SIG-M5 treated with dmso at 0.1 percent for 504 hours (cell line): ENCODE measurements around the gene PRDM16.

Experiments used
- DNase-seq: peaks from one replicate; lab custom pipeline; 2025; ENCODE audit not compliant: unreplicated experiment; lab: John Stamatoyannopoulos, UW

Gene PRDM16

GRCh38 chr1:3347257-3348020 is 278.4 kb downstream of the PRDM16 start:
- DNase-seq: no peak

- no peak for DNase-seq
These were observed 279.3 kb downstream of the PRDM16 start for GRCh38 chr1:3348196-3348865.

GRCh38 chr1:3349161-3349967 is 280.4 kb downstream of the PRDM16 start:
- no peak for DNase-seq

GRCh38 chr1:3349968-3350299 is 280.9 kb downstream of the PRDM16 start:
- no peak for DNase-seq

GRCh38 chr1:3350506-3351261 is 281.7 kb downstream of the PRDM16 start:
- DNase-seq: no peak

GRCh38 chr1:3351449-3352298 is 282.7 kb downstream of the PRDM16 start:
- no peak for DNase-seq

DNA sequence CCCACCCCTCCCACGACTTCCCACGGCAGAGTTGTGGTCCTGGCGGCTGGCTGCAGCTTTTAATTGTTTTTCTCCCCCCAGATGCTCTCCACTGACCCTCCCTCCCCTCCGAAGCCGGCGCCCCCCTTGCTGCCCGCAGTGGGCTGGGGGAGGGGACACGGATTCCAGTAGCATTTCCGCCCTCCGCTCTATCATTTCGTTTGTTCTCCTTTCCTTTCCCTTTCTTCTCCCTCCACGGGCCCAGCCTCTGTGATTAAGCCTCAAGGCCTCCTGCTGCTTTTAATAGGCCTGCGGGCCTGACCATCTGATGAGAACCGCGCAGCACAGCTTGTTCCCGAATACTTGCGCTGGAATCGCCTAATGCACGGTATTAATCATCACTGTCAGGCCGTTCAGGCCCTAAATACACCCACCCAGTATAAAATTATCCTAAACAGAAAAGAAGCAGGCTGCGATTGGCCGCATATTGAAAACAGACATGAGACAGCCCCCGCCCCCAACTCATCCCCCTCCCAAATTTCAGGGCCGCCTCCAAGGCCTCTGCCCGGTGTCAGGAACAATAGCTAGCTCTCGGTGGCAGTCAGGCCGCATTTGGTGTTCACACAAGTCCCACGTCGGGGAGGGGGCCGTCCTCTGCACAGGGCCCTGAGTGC is 283.4 kb downstream of the PRDM16 start:
- DNase-seq: no peak

DNA sequence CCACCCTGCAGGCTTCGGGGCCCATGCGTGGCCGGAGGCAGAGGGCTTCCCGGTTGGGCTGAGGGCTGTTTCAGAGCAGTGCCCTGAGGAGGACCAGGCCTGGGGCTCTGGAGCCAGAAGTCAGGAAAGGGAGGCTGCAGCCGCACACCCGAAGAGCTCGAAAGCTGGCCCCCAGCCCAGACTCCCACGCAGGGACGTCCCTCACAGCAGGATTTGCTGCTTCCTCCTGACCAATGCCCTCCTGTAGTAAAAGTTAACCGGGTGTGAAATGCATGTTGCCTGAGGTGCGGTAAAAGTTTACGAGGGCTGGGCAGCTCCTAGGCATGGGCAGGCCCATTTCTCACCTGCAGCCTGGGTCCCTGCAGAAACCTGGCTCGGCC is 283.9 kb downstream of the PRDM16 start:
- no peak for DNase-seq

GRCh38 chr1:3353876-3354275 is 284.9 kb downstream of the PRDM16 start:
- no peak for DNase-seq

DNA sequence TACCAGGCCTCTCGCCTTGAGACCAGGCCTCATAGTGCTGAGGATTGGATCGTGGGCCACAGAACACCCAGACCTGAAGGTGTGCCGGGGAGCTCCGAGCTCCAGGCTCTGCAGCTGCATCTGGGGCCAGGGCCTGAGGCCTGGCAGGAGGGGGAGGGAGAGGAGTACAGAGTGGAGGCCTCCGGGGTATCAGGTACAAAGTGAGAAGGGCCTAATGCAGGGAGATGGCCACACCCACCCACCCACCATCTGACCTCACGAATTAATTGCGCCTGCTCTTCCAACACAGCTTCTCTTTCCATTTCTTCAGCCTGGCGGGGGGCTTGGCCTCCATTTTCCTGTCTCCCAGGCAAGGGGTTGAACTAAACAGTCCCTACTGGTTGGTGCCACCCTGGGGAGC is 286.1 kb downstream of the PRDM16 start:
- no peak for DNase-seq

- no peak for DNase-seq
These were observed 287.2 kb downstream of the PRDM16 start for GRCh38 chr1:3355894-3356826.

DNA sequence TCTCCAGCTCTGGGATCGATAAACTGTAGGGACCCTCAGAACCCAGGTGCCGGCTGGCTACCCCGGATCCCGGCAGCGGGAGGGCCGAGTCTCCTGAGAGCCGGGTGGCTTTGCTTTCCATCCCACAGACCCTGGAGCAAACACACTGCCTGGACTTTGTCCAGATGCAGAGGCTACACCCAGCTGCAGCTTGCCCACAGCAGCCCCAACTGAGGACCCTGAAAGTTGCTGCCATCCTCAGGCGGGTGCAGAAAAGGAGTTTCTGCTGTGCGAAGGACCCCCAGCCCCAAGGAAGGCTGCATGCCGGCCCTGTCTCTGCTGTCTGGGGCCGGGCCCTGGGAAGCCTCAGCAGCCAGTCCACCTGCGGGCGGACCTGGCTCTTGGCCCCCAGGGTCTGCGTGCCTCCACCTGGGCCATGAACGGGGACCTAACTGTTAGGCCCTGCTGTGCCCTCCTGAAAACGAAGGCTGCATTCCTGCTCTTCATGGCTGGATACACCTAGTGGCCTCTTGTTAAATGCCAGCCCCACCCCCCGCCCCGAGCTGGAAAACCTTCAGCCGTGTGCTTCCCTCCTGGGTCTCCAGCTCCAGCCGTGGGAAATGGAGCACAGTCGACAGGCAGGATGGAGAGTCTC is 287.9 kb downstream of the PRDM16 start:
- DNase-seq: no peak

GRCh38 chr1:3357526-3358297 is 288.7 kb downstream of the PRDM16 start:
- no peak for DNase-seq

DNA sequence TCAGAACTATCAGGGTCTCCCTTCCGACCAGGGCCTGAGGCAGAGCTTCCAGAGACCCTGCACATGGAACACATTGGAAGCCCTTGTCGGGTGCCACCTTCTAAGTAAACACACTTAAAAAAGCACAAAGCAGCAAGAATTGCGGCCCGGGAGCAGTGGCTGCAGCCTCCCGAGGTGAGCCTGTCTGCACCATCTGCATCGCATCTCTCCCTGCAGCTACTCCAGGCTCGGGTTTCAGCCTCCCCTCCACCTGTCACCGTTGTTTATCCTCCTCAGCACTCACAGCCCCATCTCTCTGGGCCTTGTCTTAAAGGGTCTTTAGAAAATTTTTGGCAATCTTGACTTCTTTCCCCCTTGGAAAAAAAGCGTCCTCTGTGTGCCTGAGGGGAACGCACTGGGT is 290.3 kb downstream of the PRDM16 start:
- DNase-seq: no peak

- peak; percentile 10 for DNase-seq
These were observed 290.9 kb downstream of the PRDM16 start for GRCh38 chr1:3359756-3360440.

GRCh38 chr1:3360646-3361257 is 291.7 kb downstream of the PRDM16 start:
- no peak for DNase-seq

- no peak for DNase-seq
These were observed 294.0 kb downstream of the PRDM16 start for GRCh38 chr1:3363023-3363422.
